MM.1S (cell line): Measurements from ENCODE around the gene NFKBIL1.

Source experiments
- CTCF ChIP-seq: fragments of 300-600 bp; sonication (generic); IDR thresholded peaks from 2 replicates; pipeline ENCODE4 v1.5.1; 2016; ENCODE audit warnings: antibody characterized with exemption, low read length, mixed read lengths
- EZH2 ChIP-seq: fragments of 300-600 bp; sonication (generic); optimal IDR thresholded peaks from 2 replicates; pipeline ENCODE3; 2017; ENCODE audit warnings: low read depth, mild to moderate bottlenecking, antibody characterized with exemption, low read length, mixed read lengths
- EZH2phosphoT487 ChIP-seq: fragments of 300-600 bp; sonication (generic); IDR thresholded peaks from 2 replicates; pipeline ENCODE4 v1.6.1; 2018; ENCODE audit warnings: antibody characterized with exemption, low read length

- TF ChIP-seq CTCF (no peak), EZH2 (no peak), EZH2phosphoT487 (no peak)
Measured at GRCh38 chr6:31559958-31560696, 12.7 kb downstream of the NFKBIL1 start.
